ENCODE measurements around the gene RNU1-2.
"Not testable (repeated sequence)": the region's sequence is repeated elsewhere in the genome, so short reads cannot be mapped to it uniquely, and the experiment has no call there.

The RNU1-2 gene

DNA sequence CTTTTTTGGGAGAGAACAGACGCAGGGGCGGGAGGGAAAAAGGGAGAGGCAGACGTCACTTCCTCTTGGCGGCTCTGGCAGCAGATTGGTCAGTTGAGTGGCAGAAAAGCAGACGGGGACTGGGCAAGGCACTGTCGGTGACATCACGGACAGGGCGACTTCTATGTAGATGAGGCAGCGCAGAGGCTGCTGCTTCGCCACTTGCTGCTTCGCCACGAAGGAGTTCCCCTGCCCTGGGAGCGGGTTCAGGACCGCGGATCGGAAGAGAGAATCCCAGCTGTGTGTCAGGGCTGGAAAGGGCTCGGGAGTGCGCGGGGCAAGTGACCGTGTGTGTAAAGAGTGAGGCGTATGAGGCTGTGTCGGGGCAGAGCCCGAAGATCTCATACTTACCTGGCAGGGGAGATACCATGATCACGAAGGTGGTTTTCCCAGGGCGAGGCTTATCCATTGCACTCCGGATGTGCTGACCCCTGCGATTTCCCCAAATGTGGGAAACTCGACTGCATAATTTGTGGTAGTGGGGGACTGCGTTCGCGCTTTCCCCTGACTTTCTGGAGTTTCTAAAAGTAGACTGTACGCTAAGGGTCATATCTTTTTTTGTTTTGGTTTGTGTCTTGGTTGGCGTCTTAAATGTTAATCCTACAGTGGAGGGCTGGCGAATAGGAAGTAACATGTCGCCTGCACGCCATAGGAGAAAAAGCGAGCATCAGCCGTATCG, at the start of gene RNU1-2:
TSS of gene RNU1-2 (plus strand) at position 383 of the 718 bp plus-strand sequence.
- peak; percentile 90 to 91 for DNase-seq

DNA sequence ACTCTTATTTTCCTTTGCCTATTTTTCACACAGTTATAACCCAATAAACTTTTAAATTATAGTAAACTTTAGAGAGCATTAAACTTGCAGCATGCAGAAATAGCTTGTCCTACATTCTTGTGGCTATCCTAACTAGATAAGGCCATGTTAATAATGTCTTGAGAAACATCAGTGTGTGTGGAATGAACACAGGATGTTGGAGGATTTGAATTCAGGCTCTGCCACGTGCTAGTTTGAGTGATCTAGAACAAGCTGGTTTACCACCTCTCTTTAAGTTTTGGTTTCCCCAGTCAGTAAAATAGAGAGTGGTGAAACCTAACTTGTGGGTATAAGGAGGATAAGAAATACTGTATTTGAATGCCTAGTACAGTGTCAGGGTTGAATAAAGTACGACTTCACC, 39.6 kb upstream of the RNU1-2 start:
- DNase-seq: not testable (repeated sequence)

DNA sequence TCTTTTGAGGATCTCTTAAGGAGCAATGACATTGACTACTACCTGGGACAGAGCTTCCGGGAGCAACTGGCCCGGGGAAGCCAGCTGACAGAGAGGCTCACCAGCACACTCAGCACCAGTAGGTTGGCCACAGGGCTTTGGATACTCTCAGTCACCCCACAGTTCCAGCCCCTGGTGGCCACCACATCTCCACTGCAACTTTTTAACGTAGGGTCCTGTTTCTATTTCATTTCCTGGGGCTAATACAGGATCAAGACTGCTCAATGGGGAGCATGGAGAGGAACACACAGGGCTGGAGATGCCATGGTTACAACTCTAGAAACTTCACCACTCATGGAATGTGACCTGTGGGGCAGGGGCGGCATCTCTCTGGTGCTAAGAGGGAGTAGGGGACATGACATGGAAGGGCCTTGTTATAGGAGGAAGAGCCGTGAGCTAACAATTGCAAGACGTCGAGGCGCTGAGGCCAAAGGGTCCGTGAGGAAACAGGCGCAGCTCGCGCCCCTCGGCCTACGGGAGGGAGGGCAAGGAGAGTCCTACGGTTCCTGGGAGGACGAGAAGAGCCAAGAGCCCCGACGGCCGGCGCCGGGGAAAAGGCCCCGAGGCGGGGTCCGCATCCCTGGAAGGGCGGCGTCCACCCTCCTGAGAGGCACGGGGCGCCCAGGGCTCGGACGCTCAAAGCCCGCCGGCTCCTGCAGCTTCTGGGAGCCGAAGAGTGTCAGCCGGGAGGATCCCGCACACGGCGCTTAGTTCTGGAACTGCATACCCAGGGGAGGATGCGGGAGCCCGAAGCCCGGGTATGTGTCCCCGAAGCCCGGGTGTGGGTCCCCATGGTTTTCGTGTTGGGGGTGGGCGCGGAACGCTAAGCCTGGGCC, 36.4 kb upstream of the RNU1-2 start:
- DNase-seq: not testable (repeated sequence)

GRCh38 chr1:16860048-16860447, 35.7 kb upstream of the RNU1-2 start:
- not testable (repeated sequence) for DNase-seq

DNA sequence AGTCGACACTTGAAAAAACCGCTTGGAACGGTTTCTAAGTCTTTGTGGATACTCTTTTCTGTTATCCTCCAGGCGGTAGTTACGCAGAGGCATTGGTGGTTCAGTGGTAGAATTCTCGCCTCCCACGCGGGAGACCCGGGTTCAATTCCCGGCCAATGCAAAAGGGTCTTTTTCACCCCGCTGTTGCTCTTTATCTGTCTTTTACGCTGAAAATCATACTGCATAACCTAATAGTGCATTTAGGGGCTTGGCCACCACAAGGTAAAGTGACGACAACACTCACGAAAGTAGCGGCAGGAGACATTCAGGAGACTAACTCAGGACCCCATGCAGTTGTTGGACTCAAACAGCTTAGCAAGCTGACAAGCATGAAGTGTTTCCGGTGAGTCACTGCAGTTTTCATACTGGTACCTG, 33.9 kb upstream of the RNU1-2 start:
- DNase-seq: peak; percentile 74 to 79

DNA sequence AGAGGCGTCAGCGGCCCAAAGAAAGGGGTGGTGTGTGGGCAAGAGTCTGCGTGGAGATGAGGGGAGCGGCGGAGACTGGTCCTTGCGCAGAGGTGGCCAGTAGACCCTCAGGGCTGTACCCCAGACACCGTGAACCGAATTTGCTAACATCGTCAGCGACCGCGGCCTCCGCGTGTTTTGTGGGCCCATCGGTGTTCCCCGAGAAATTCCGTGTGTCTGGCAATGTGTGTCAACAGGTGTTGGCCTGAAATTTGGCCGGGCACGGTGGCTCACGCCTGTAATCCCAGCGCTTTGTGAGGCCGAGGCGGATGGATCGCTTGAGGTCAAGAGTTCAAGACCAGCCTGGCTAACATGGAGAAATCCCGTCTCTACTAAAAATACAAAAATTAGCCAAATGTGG, 33.4 kb upstream of the RNU1-2 start:
- DNase-seq: not testable (repeated sequence)

DNA sequence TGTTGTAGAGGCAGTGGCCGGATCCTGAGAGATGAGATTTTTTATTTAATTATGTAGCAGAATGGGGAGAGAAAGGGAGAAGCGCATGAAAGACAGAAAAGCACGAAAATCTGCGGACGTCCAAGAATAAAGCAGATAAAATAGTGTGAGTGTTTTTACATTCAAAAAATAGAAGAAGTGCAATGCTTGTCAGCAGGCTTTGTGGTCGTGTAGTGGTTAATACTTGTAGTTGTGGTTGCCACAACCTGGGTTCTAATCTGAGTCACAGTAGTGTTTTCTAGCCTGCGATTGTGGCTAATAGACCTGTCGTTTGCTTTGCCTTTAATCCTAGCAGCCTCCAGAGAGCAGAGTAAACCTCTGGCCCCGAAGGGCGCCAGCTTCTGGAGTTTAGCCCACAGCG, 32.8 kb upstream of the RNU1-2 start:
- not testable (repeated sequence) for DNase-seq

DNA sequence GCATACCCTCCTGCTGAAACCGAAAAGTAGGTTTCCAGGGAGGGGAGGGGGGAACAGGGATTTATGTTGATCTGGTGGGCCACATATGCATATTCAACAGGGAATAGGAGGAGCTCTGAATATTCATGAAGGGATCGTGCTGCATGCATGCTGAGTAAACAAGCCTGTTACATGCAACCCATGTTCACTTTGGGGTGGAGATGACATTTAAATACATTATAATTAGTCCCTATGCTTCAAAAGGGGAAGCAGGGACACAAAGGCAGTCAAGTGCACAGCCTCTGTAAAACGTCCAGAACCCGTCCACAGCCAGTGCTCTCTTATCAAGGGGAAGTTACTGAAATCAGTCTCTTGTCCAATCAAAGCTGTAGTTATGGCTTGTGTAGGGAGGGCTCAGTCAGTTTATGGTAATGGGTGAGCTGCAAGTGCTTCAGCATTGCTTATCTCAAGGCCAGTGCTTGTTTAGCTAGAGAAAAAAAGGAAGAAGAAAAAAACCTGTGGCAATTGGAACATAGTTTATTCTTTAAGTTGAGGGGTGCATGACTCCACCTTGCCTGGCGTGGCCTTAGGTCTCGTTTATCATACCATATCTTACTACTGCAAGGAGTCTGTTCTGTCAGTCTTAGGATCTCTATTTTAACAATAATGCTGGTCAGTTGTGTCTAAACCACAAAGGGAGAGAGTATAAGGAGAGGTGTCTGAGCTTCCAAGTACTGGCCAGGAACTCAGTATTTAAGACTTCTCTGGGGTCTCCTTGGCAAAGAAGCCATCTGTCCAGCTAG, 28.7 kb upstream of the RNU1-2 start:
- DNase-seq: not testable (repeated sequence)

DNA sequence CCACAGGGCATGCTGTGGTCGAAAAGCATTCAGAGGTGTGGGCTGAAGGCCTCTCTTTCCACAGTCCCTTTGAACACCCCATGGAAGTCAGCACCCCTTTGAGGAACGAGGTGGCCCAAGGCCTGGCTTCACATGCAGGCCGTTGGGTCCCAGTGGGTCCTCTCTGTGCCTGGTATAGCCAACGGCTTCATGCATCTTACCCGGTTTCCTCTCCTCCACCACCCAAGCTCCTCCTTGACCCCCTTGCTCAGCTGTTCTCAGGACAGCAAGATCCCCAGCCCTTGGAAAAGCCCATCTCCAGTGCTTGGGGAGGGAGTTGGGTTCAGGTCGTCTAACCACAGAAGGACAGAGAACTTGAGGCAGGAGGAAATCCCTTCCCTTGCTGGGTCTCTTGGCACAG, 27.0 kb upstream of the RNU1-2 start:
- not testable (repeated sequence) for DNase-seq

GRCh38 chr1:16869996-16870395, 25.8 kb upstream of the RNU1-2 start:
- not testable (repeated sequence) for DNase-seq

- not testable (repeated sequence) for DNase-seq
These were observed 24.6 kb upstream of the RNU1-2 start for GRCh38 chr1:16871171-16871570.

DNA sequence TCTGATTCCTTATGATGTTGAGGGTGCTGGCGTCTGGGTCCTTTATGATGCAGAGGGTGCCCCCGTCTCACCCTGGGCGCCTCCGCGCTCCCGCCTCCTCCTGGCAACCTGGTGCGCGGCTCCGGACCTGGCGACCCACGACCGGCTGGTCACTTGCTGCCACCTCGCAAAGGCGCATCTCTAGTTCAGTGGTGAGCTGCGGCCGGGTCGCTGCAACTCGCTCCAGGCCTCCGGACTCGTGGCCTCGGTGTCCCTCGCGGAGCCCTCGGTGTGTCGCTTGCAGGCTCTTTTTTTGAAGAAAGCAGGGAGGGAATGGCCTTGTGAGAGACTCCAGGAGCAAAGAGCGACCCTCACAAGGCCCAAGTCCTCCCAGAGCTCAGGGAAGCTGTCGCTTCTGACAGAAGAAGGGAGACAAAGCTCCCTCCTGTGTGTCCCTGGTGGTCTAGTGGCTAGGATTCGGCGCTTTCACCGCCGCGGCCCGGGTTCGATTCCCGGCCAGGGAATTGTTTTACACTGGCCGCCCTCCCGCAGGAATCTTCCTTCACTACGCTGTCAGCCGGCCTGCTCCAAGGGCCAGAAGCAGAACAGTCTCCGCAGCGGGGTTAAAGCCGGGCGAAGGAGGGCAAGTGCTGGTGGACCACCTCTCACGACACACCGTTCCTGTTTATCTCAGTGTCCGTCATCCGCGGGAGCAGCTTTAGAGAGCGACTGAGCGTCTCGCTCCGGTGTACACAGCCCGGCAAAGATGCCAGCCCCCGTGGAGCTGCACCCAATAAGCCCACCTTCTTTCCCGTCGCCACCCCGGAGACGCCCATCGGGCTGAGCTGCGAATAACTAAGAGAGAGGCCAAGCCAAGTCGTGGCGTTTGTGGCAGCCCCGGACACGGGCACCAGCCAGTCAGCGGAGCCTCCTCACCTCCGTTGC, 23.4 kb upstream of the RNU1-2 start:
- DNase-seq: peak; percentile 83

DNA sequence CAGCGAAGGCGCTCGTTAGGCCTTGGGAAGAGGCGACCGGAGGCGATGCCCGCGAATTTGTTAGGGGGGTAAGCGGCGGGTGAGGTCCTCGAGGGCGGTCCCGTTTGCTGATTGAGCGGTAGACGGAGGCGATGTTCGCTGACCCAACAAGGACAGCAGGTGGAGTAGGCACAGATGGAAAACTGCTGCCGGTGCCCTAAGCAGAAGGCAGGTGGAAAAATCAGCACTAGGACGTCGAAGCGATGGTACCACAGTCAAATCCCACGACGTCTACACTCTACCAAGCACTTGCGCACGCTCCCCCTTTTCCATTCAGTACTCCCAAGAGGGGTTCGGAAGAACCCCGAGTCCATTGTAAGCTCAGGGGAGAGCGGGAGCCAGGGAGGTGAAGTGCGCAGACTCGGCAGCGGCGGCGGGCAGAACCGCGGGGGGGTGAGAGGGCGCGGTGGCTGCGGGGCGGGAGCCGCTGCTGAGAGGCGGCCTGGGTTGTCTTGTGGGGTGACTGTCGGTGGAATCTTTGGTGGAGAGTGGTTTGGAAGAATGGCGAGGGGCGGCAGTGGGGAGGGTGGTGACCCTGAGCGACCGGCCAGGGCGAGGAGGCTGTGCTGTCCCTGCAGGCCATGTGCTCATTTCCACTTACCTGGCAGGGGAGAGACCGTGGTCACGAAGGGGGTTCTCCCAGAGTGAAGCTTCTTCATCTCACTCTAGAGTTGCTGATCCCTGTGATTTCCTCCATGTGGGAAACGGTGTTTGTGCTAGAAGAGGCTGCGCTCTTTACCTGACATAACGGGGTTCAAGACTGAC, 22.5 kb upstream of the RNU1-2 start:
- DNase-seq: peak; percentile 52 to 67

- DNase-seq: not testable (repeated sequence)
These were observed 20.6 kb upstream of the RNU1-2 start for GRCh38 chr1:16874968-16875765.

DNA sequence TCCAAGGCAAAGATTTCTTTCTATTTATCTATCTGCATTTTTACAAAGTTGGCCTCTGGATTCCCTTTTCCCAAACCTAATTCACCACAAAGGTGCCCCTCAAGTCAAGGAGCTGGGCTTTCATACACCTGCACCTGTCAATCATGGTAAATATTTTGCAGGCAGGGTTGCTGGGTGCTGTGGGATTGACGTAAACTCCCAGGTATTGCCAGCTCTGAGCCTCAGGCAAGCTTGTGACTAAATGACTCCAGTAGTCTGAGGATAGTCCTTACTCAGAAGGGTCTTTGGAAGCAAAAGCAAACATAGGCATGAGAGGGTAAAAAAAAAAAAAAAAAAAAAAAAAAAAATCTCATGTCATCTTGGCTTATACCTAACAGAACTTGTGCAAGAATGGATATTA, 14.0 kb upstream of the RNU1-2 start:
- DNase-seq: not testable (repeated sequence)

DNA sequence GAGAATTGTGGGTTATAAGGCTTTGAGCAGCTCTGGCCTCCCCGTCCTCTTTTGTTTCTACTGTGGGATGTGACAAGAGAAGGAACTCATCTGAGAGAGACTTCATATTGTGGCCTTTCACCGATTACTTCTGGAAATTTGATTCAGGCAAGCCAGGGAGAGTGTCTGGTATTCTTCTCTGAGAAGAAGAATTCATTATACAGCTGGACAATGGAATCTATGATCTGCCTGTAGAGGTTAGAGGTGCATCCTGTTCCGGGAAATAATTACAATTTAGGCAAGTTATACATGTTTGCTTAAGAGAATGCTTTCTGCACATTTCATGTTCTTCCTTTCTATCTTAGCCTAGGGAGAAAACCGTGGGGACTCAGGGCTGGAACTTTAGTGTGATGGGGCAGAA, 12.8 kb upstream of the RNU1-2 start:
- DNase-seq: no peak

GRCh38 chr1:16884487-16884886, 11.3 kb upstream of the RNU1-2 start:
- DNase-seq: not testable (repeated sequence)

DNA sequence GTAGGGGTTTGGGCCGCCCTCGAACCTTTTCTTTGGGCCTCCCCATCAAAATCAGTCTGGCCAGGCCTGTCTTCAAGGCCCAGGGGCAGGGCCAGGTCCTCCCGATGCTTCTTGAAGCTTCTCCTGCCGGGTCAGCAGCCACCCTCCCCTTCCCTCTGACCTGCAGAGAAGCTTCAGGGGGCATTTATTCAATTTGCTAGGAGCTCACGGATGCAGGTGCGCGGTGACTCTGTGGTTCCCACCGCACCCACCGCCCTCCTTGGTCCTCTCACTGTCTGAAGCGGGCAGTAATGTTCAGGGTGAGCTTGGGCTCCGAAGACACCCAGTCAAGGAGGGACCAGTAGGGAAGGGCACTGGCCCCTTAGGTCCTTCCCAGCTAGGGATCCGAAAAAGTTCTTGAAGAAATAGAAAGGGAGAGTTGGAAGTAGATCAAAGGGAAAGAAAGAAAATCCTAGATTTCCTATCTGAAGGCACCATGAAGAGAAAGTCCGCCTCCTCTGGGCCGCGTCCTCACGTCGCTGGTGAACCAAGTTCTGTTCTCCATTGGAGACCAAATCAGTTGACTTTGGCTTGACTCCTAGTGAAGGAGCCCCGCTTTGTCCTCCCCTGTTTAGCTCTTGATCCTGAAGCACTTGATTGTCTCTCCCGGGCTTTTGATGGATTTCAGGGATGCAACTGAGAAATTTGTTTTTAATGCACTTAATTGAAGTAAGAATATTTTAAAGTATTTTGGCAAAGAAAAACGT, 8.7 kb upstream of the RNU1-2 start:
- no peak for DNase-seq
